Glutamatergic neuron (in vitro differentiated cells): ENCODE results near the gene FMNL1. TPM values are rescaled to one million over a fixed set of nuclear protein-coding genes. Genes with fewer than 3 reads are reported as not detected.
A peak's percentile ranks its signal among the peaks of the same experiment; 100 is the strongest.

ENCODE experiments used
- DNase-seq: peaks from one replicate; pipeline ENCODE4 v3.0.0; 2022
- H3K27ac Mint-ChIP-seq: one replicate; pipeline ENCODE4 v1.8.0; 2020; ENCODE audit warnings: mild to moderate bottlenecking, mixed read lengths, inconsistent platforms; ENCODE audit not compliant: unreplicated experiment
- H3K27me3 Mint-ChIP-seq: one replicate; pipeline ENCODE4 v1.8.0; 2020; ENCODE audit warnings: mild to moderate bottlenecking, moderate library complexity, mixed read lengths, inconsistent platforms; ENCODE audit not compliant: unreplicated experiment
- H3K36me3 Mint-ChIP-seq: one replicate; pipeline ENCODE4 v1.8.0; 2020; ENCODE audit warnings: mild to moderate bottlenecking, mixed read lengths, inconsistent platforms; ENCODE audit not compliant: unreplicated experiment
- H3K4me1 Mint-ChIP-seq: one replicate; pipeline ENCODE4 v1.8.0; 2020; ENCODE audit warnings: mild to moderate bottlenecking, low read depth, mixed read lengths, inconsistent platforms; ENCODE audit not compliant: unreplicated experiment
- H3K4me3 Mint-ChIP-seq: one replicate; pipeline ENCODE4 v1.8.0; 2020; ENCODE audit warnings: mild to moderate bottlenecking, mixed read lengths, inconsistent platforms; ENCODE audit not compliant: unreplicated experiment
- H3K9me3 Mint-ChIP-seq: one replicate; pipeline ENCODE4 v1.8.0; 2020; ENCODE audit warnings: mild to moderate bottlenecking, moderate library complexity, mixed read lengths, inconsistent platforms; ENCODE audit not compliant: unreplicated experiment
- CTCF ChIP-seq: fragments of 200-600 bp; sonication (generic); IDR thresholded peaks from one replicate; pipeline ENCODE4 v1.5.0; 2021; ENCODE audit not compliant: partially characterized antibody, unreplicated experiment
- total RNA-seq: library from RNA; stranded (reverse); fragmentation: NEBNext Ultra II Directional; extraction: Animal tissue kit (Norgen Biotek cat#: 25700); gene quantifications from one replicate; pipeline ENCODE4 v1.2.1, GENCODE V29; 2021; ENCODE audit not compliant: unreplicated experiment

FMNL1 gene
- total RNA-seq, 1 donor from 2014 or later = 24.2 TPM

DNA sequence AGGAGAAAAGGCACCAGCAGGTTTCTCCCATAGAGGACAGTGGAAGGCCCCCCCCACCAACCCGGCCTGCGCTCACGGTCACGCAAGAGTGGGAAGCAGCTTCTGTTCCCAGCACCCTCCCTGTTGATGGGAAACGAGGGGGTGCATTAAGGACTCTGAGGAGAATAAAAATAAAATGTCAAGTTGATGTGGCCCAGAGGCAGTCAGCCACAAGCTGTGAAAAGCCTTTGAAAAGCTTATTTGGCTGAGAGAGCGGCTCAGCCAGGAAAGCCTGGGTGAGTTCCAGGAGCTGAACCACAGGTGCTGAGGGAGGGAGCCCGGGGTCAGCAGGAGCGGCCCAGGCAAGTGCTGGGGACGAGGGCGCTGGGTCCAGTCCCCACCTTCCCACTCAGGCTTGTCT, 67.1 kb downstream of the FMNL1 start:
- Mint-ChIP-seq H3K9me3 (peaks cover 8% of the 10 kb centered on the region), H3K27me3 (peaks cover 3% of the 10 kb centered on the region), H3K4me3 (no peak overlapping the region), H3K27ac (no peak overlapping the region), H3K4me1 (peaks cover 30% of the 10 kb centered on the region), H3K36me3 (no peaks in the 10 kb centered on the region)
- TF ChIP-seq CTCF = no peak
- no peak for DNase-seq

DNA sequence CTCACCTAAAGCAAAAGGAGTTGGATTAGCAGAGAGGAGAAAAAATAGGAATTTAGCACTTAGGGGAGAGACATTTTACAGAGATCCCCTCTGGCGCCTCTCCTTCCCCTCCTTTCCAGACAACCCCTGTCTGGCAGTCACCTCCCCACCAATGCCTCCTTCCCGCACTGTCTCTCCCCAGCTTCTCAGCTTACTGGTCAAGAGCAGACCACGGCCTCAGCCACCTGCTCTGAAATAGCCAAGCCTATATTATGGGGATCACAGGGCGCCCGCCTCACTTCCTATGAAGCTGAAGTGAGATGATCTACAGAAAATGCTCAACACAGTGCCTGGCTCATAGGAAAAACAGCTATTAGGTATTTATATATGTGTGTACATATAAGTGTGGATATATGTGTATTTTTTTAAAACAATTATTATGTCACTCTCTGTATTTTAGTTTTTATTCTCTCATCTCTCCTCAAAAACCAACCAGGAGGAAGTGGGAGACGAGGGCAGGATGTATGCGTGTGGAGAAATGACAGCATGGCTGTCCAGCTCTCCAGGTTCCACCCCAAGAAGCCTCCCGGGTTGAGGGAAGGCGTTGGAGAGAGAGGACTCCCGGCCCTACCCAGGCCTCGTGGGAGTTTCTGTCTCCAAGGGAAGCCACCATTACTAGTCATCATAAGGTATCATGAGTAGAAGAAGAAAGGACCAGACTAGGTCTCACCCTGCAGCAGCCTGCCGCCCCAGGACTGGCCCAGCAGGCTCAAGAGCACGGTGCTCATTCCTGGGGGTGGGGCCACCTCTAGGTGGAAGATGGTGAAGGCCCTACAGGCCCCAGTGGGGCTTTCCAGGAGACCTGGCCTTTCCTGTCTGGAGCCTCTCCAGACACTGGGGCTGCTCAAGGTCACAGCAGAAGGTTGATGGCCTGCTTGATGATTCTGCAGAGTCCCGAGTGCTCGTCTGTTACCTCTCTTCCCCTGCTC, 67.9 kb downstream of the FMNL1 start:
- H3K9me3 Mint-ChIP-seq = peaks cover 6% of the 10 kb centered on the region
- no peak for TF ChIP-seq CTCF
- no peak overlapping the region for H3K4me3 Mint-ChIP-seq
- H3K27me3 Mint-ChIP-seq = peaks cover 3% of the 10 kb centered on the region
- peaks cover 32% of the 10 kb centered on the region for H3K4me1 Mint-ChIP-seq
- no peak overlapping the region for H3K27ac Mint-ChIP-seq
- no peaks in the 10 kb centered on the region for H3K36me3 Mint-ChIP-seq
- DNase-seq = no peak

DNA sequence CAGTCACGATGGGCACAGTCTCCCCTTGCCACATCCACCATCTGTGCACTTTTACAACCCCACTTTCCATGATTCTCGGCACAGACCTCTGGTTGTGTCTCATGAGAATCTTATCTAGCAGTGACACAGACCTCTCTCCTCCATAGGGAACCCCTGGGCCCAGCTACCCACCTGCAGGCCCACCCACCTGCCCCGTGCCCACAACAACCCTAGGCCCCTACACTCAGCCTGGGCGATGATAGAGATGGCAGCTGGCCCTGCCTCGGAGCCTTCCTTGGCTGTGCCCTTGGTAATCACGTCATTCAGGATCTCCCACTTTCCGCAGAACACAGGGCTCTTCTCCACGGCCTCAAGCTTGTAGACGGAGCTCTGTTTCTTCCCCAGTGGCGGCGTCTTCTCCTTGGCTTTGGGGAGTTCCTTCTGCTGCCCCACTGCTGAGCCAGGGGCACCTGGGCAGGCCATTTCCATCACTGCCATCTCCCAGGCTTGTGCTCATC, 68.6 kb downstream of the FMNL1 start:
- Mint-ChIP-seq H3K4me3 (peak overlapping the region; percentile 21), H3K27me3 (peaks cover under 1% of the 10 kb centered on the region), H3K36me3 (no peaks in the 10 kb centered on the region), H3K4me1 (peaks cover 32% of the 10 kb centered on the region), H3K27ac (no peak overlapping the region), H3K9me3 (peaks cover 6% of the 10 kb centered on the region)
- TF ChIP-seq CTCF = no peak
- no peak for DNase-seq

DNA sequence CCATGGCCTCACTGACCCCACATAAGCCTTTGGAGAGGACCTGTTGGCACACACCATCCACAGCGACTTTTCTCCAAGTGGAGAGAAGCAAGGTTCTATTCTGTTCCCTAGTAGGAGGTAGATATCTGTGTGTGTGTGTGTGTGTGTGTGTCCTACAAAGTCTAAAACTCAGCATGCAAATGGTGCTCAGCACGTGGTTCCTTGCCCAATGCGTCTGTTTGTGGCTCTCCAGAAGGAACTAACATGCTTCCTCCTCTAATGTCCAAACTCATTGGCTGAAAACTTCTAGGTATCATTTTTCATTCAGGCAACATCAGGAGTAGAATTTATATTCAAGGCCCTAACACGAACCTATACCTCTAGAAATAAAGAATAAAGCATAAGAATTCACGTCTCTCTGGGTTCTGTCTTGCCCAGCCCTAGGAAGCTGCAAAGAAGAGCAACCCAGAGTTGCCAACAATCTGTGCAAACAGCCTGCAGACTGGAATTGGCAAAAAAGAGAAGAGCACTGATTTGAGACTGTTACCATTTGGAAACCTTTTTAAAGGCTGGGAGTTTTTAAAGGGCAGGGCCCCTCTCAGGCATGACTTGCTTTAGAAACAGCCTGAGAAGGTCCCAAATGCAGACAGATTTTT, 69.6 kb downstream of the FMNL1 start:
- no peak overlapping the region for H3K4me3 Mint-ChIP-seq
- no peaks in the 10 kb centered on the region for H3K36me3 Mint-ChIP-seq
- H3K9me3 Mint-ChIP-seq = peaks cover 6% of the 10 kb centered on the region
- H3K27ac Mint-ChIP-seq = peak overlapping the region; percentile 2
- no peaks in the 10 kb centered on the region for H3K27me3 Mint-ChIP-seq
- TF ChIP-seq CTCF = no peak
- no peak for DNase-seq
- peaks cover 32% of the 10 kb centered on the region for H3K4me1 Mint-ChIP-seq
